Measurements from ENCODE around the gene GTF2E1.

Gene GTF2E1

DNA sequence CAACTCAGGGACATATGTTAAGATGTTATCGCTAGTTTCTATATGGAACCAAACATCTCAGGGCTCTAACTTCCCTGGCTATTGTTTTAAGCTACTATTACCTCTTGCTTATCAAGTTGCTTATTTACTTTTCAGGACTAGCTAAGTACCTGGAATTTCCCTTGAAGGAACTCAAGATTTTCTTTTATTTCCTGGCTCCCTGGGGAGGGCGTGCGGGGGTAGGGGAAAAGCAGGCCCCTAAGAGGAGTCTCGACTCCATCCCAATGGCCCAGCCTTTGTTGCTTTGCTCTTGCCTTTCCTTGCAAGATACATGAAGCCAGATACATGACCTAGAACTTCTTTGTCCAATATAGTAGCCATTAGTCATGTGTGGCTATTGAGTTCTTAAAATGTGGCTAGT is 88.5 kb downstream of the GTF2E1 start:
- no peak for TF ChIP-seq JUND (IDR thresholded peaks at IDR 0.05; ENCODE audit: low read depth)
- in situ Hi-C loops (cut with HindIII; ENCODE audit: low pct_unique_long_range_greater_than_20kb, low sequenced_read_pairs) = no loop called here
- no peak for DNase-seq (ENCODE audit: low read depth in 1 of 2, low spot score in 1 of 2)

Data from T47D (cell line).